CD4-positive, alpha-beta T cell treated with Interferon alpha-2 for 1 hour (primary cell): Measurements from ENCODE around the gene FBXO28.

Experiments used
- DNase-seq, 2 donors: peaks; one replicate each; pipeline ENCODE4 v3.0.0-alpha.2; 2020 to 2022

The FBXO28 gene

GRCh38 chr1:224160171-224160682 is 46.3 kb downstream of the FBXO28 start:
- no peak for DNase-seq

GRCh38 chr1:224162768-224163167 is 48.9 kb downstream of the FBXO28 start:
- DNase-seq = no peak

- DNase-seq = no peak
Observed at GRCh38 chr1:224163311-224163710, 49.4 kb downstream of the FBXO28 start.

GRCh38 chr1:224168859-224169380 is 55.0 kb downstream of the FBXO28 start:
- DNase-seq = peak; percentile 34 to 68

GRCh38 chr1:224169718-224170270 is 55.9 kb downstream of the FBXO28 start:
- no peak for DNase-seq

- no peak for DNase-seq
Observed at GRCh38 chr1:224170343-224170742, 56.4 kb downstream of the FBXO28 start.

- peak; percentile 57 to 65 for DNase-seq
Observed at GRCh38 chr1:224170748-224171478, 57.0 kb downstream of the FBXO28 start.

GRCh38 chr1:224172229-224172628 is 58.3 kb downstream of the FBXO28 start:
- no peak for DNase-seq

GRCh38 chr1:224173523-224173922 is 59.6 kb downstream of the FBXO28 start:
- DNase-seq = no peak

- DNase-seq = peak in 1 of 2 donors; percentile 63
Observed at GRCh38 chr1:224175617-224176016, 61.7 kb downstream of the FBXO28 start.

- no peak for DNase-seq
Observed at GRCh38 chr1:224177356-224177999, 63.6 kb downstream of the FBXO28 start.

GRCh38 chr1:224178894-224179293 is 65.0 kb downstream of the FBXO28 start:
- no peak for DNase-seq

GRCh38 chr1:224180783-224181452 is 67.0 kb downstream of the FBXO28 start:
- DNase-seq = no peak

GRCh38 chr1:224181453-224181810 is 67.5 kb downstream of the FBXO28 start:
- DNase-seq = no peak

GRCh38 chr1:224182057-224182865 is 68.3 kb downstream of the FBXO28 start:
- peak; percentile 58 to 85 for DNase-seq

- peak; percentile 86 to 89 for DNase-seq
Observed at GRCh38 chr1:224182866-224183590, 69.1 kb downstream of the FBXO28 start, which contains the start of gene DEGS1. Gene DEGS1, plus strand, starts transcription at chr1:224183240. Its CDS starts 97 bp downstream, at chr1:224183337.

GRCh38 chr1:224183591-224184312 is 69.8 kb downstream of the FBXO28 start:
- peak; percentile 59 to 73 for DNase-seq

- no peak for DNase-seq
Observed at GRCh38 chr1:224185208-224185607, 71.3 kb downstream of the FBXO28 start.

GRCh38 chr1:224188286-224188685 is 74.4 kb downstream of the FBXO28 start:
- DNase-seq = no peak

GRCh38 chr1:224189561-224189960 is 75.7 kb downstream of the FBXO28 start:
- no peak for DNase-seq
